AG08395 (cell line): ENCODE results near the gene COL27A1.

Experiments used
- DNase-seq: peaks from one replicate; pipeline ENCODE4 v3.0.0; 2012; ENCODE audit warnings: mixed read lengths, low spot score

The COL27A1 gene

GRCh38 chr9:114272739-114273431, 117.5 kb downstream of the COL27A1 start:
- DNase-seq = no peak

DNA sequence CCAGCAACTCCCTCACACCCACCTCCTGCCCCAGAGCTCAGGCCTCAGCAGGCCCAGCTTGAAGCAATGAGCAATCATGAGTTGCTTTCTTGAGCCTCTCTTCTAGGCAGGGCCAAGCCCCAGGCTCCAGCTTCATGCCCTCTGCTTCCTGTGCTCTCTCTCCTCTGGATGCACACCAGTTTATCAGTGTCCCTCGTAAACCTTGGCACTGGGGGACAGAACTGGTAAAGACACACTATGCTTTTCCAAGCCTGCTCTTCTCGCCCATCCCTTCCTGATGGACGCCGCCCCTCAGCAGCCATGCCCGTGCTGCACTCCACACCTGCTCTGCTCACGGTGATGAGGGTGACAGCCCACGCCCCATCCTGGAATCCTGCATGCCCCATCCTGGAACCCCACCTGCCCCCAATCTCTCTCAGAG, 118.1 kb downstream of the COL27A1 start:
- DNase-seq = no peak

DNA sequence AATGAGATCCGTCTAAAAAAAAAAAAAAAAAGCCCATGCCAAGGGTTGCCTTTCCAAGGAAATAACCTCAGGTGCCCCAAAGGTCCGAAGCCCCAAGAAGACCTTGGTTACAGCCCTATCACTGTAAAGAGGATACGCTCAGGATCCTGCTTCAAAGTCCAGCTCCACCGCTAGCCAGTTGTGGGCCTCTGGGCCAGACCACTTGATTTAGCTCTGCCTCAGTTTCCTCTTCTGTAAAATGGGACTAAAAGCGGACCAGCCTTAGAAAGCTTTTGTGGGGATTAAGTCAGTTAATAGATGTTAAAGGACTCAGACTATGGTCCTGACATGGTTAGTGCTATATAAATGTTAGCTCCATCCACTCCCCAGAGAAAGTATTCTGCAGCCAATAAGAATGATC, 118.9 kb downstream of the COL27A1 start:
- no peak for DNase-seq

- DNase-seq = no peak
Measured at GRCh38 chr9:114275246-114276004, 120.1 kb downstream of the COL27A1 start.

GRCh38 chr9:114276908-114277821, 121.8 kb downstream of the COL27A1 start:
- DNase-seq = peak; percentile 97

GRCh38 chr9:114278356-114278755, 123.0 kb downstream of the COL27A1 start:
- DNase-seq = no peak

DNA sequence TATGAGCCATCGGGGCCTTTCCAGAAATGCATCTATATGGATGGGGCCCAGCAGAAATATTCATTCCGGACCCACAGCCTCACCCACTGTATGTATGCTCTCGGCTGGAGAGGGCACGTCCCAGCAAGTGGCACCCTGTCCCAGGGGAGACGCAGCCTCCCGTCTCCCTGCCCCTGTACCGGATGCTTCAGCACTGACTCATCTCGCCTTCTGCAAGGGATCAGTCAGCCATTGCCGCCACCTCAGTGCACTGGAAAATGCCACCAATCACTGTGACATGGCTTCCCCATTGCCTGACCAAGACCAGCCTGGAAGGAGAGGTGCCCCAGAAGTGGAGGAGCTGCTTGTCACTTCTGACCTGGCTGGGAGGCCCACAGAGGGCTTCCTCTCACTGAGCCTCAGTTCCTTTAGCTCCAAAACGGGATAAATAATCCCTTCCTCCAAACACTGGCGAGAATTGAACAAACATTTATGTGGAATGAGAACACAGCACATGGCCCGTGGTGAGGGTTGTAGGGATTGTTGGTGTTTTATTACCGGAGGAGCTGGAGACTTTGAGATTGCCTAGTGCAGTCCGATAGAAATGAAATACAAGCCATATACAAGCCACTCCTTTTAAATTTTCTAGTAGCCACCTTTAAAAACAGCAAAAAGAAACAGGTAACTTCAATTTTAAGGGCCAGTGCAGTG, 123.7 kb downstream of the COL27A1 start:
- DNase-seq = peak; percentile 46

DNA sequence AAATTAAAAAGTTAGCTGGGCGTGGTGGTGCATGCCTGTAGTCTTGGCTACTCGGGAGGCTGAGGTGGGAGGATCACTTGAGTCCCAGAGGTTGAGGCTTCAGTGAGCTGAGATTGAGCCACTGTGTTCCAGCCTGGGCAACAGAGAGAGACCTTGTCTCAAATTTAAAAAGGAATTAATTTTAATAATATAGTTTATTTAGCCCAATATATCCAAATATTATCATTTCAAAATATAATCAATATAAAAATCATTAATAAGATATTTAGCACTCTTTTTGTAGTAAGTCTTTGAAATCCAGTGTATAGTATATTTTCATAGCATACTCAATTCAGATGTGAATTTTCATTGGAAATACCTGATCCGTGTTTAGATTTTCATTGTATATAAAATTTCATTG, 124.4 kb downstream of the COL27A1 start:
- no peak for DNase-seq

DNA sequence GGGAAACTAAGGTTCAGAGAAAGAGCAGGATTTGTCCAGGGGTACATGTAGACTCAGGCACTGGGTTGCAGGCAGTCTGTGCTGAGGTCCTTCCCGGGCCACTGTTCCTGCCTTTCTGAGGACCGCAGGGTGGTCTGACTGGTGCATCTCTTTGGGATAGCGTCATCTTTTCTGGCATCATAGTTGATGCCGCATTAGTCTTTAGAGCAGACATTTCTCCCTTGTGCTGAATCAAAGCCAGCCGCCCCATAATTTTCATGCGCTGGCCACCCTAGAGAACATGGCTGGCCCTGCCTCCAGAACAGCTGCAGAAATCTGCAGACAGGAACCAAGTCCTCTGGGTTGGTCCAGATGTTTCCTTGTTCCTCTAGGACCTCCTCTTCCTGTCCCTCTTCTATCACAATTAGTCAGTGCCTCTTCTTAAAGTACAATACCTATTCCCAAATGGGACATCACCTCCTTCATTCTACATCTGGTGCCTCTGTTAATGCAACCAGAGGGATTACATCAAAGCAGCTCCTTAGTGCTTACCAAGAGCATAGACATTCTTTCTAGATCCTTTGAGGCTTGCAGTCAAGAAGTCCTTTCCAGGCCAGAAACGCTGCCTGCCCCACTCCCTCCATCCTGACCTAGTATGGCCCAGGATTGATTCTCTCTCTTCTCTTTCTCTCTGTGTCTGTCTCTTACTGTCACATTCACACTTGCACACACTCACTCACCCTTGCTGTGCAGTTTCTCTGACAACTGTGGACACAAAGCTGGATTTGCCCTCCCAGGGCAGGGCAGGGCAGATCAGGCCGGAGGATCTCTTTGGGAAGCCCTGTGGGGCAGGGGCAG, 125.5 kb downstream of the COL27A1 start:
- DNase-seq = peak; percentile 54

- DNase-seq = peak; percentile 56
Measured at GRCh38 chr9:114281473-114282103, 126.3 kb downstream of the COL27A1 start.

DNA sequence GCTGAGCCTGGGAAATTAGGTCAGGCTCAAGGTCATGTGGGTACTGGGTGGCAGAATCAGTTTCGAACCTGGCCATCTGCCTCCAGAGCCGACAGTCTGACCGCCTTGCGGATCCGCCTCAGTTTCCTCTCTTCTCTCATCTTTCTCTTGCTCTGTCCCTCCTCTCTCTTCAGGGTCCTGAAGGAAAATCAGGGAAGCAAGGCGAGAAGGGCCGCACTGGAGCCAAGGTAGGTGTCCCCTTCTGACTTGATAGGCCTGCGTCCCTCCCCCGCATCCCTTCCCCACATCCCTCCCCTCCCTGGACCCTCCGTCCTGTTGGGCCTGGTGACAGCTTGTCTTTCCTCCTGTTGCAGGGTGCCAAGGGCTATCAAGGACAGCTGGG, 126.8 kb downstream of the COL27A1 start:
- no peak for DNase-seq

GRCh38 chr9:114282507-114282906, 127.2 kb downstream of the COL27A1 start:
- no peak for DNase-seq

- peak; percentile 85 for DNase-seq
Measured at GRCh38 chr9:114282926-114283325, 127.6 kb downstream of the COL27A1 start.

DNA sequence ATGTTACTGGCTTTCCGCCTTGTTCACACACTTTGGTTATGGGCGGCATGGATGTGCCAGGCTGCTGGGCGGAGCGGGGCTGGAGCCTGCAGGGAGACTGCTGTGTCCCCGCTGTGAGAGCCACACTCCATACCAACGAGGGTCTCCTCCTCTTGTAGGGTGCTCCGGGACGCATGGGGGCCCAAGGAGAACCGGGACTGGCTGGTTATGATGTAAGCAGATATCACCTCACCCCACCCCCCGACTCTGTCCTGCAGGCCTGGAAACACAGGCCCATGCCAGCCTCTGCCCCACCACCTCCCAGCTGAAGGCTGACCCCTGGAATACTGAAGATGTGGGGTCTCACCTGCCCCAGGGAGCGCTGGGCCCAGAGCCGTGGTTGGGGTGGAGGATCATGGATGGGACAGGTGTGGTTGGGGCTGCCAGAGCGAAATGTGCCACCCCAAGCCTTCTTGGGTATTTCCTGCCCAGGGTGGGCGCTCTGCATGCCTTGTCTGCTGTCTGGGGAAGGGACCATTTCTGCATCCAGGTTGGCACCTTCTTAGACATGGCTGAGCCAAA, 128.3 kb downstream of the COL27A1 start:
- no peak for DNase-seq

DNA sequence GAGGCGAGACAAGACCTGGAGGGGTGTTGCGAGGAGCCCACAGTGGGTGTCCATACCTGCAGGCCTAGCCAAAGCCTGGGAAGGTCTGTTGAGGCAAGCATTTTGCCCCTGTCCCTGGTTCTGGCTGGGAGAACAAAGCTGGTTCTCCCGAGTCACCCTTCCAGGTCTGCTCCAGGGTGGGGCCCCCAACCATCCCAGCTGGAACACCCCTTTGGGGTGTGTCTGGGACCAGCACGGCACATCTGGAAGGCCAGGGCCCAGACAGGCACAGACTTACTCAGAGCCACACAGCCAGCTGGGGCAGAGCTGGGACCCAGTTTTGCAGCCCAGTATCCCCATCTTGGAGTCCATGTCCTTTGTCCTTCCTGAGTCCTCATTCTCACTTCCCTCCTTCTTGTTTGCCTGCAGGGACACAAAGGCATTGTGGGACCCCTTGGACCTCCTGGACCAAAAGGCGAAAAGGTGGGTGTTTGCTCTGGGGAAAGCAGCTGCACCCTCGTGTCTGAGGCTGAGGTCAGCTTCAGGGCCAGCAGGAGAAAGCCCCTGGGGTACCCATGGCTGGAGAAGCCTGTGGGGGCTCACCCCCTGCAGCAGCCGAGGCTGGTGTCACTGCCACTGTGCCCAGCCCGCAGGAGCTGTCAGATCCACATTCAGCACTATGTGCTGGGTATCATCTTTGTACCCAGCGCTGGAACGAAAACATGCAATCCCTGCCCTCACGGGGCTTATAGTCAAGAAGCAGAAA, 129.2 kb downstream of the COL27A1 start:
- DNase-seq = no peak

- DNase-seq = peak; percentile 92
Measured at GRCh38 chr9:114285166-114285867, 130.0 kb downstream of the COL27A1 start.

DNA sequence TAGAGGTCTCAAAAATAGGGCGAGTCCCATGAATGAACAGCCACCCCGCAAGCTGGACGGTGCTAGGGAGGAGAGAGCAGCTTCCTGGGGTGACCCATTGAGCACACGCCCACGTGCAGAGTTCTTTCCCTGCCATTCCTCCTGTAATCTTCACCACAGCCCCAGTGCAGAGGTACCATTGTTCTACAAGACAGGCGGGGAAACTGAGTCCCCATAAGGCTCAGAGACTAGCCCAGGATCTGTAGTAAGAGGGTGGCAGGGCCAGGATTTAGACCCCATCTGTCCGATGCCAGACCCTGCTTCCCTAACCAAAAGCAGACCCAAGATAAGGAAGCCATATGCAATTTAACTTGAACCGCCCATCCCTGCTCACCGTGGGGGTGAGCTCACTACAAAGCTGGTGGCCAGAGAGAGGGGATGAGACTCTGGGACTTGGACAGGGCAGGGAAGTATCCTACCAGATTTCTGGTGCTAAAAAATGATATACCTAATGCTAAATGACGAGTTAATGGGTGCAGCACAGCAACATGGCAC, 130.9 kb downstream of the COL27A1 start:
- DNase-seq = no peak

- DNase-seq = no peak
Measured at GRCh38 chr9:114287001-114287762, 131.8 kb downstream of the COL27A1 start.
